GM19023 (cell line): Measurements from ENCODE around the gene GPX4.

Experiments used
- ATAC-seq: cut with Tn5 transposase; IDR thresholded peaks from one replicate; pipeline ENCODE4 v1.9.1; 2021; ENCODE audit warnings: mild to moderate bottlenecking, moderate library complexity; ENCODE audit not compliant: unreplicated experiment

The GPX4 gene

GRCh38 chr19:1130771-1131717 is 27.2 kb downstream of the GPX4 start:
- ATAC-seq: no peak

GRCh38 chr19:1131718-1132551 is 28.1 kb downstream of the GPX4 start:
- ATAC-seq: peak; percentile 33

GRCh38 chr19:1132552-1133383 is 29.0 kb downstream of the GPX4 start:
- ATAC-seq: no peak

- ATAC-seq: peak; percentile 62
Measured at GRCh38 chr19:1133471-1133929, 29.7 kb downstream of the GPX4 start.

- ATAC-seq: no peak
Measured at GRCh38 chr19:1134431-1134830, 30.6 kb downstream of the GPX4 start.

GRCh38 chr19:1135454-1135853 is 31.7 kb downstream of the GPX4 start:
- ATAC-seq: no peak

GRCh38 chr19:1136201-1136600 is 32.4 kb downstream of the GPX4 start:
- no peak for ATAC-seq

- ATAC-seq: no peak
Measured at GRCh38 chr19:1136621-1137317, 33.0 kb downstream of the GPX4 start.

GRCh38 chr19:1138121-1138520 is 34.3 kb downstream of the GPX4 start:
- no peak for ATAC-seq

- no peak for ATAC-seq
Measured at GRCh38 chr19:1139126-1139525, 35.3 kb downstream of the GPX4 start.

GRCh38 chr19:1140272-1141027 is 36.7 kb downstream of the GPX4 start:
- no peak for ATAC-seq

GRCh38 chr19:1141944-1142343 is 38.1 kb downstream of the GPX4 start:
- no peak for ATAC-seq

- no peak for ATAC-seq
Measured at GRCh38 chr19:1143828-1144399, 40.1 kb downstream of the GPX4 start.

GRCh38 chr19:1144741-1145140 is 40.9 kb downstream of the GPX4 start:
- ATAC-seq: no peak

GRCh38 chr19:1145635-1146411 is 42.0 kb downstream of the GPX4 start:
- no peak for ATAC-seq

- no peak for ATAC-seq
Measured at GRCh38 chr19:1146412-1146699, 42.6 kb downstream of the GPX4 start.

GRCh38 chr19:1146858-1147780 is 43.3 kb downstream of the GPX4 start:
- no peak for ATAC-seq
